HG03432 (cell line): ENCODE measurements around the gene WDFY2.
"Not testable (repeated sequence)": the region's sequence is repeated elsewhere in the genome, so short reads cannot be mapped to it uniquely, and the experiment has no call there.

Experiments
- ATAC-seq: cut with Tn5 transposase; IDR thresholded peaks from one replicate; pipeline ENCODE4 v1.9.1; 2021; ENCODE audit warnings: mild to moderate bottlenecking, moderate library complexity; ENCODE audit not compliant: unreplicated experiment

WDFY2 gene

GRCh38 chr13:51628059-51628852, 44.0 kb downstream of the WDFY2 start:
- ATAC-seq = no peak

GRCh38 chr13:51629491-51630287, 45.4 kb downstream of the WDFY2 start:
- no peak for ATAC-seq

- ATAC-seq = no peak
Measured at GRCh38 chr13:51630288-51630615, 46.0 kb downstream of the WDFY2 start.

- no peak for ATAC-seq
Measured at GRCh38 chr13:51632591-51633362, 48.5 kb downstream of the WDFY2 start.

- no peak for ATAC-seq
Measured at GRCh38 chr13:51635137-51635878, 51.0 kb downstream of the WDFY2 start.

GRCh38 chr13:51636349-51636890, 52.2 kb downstream of the WDFY2 start:
- ATAC-seq = no peak

GRCh38 chr13:51637852-51638215, 53.6 kb downstream of the WDFY2 start:
- no peak for ATAC-seq

GRCh38 chr13:51638216-51638871, 54.1 kb downstream of the WDFY2 start:
- ATAC-seq = no peak

GRCh38 chr13:51639171-51639570, 54.9 kb downstream of the WDFY2 start:
- no peak for ATAC-seq

GRCh38 chr13:51640696-51641095, 56.4 kb downstream of the WDFY2 start:
- not testable (repeated sequence) for ATAC-seq

GRCh38 chr13:51643105-51643881, 59.0 kb downstream of the WDFY2 start:
- ATAC-seq = no peak

- ATAC-seq = no peak
Measured at GRCh38 chr13:51643882-51644281, 59.6 kb downstream of the WDFY2 start.

GRCh38 chr13:51644654-51645053, 60.4 kb downstream of the WDFY2 start:
- ATAC-seq = peak; percentile 37

GRCh38 chr13:51645154-51645650, 60.9 kb downstream of the WDFY2 start:
- ATAC-seq = peak; percentile 63

GRCh38 chr13:51645761-51646670, 61.8 kb downstream of the WDFY2 start:
- no peak for ATAC-seq

GRCh38 chr13:51647067-51647466, 62.8 kb downstream of the WDFY2 start:
- no peak for ATAC-seq

GRCh38 chr13:51652193-51652592, 67.9 kb downstream of the WDFY2 start:
- not testable (repeated sequence) for ATAC-seq
